Prostate gland (tissue), 2 donors: ENCODE data around the gene TMPRSS11A. TPM values are rescaled to one million over a fixed set of nuclear protein-coding genes. Genes with fewer than 3 reads are reported as not detected.

Experiments
- DNase-seq: peaks from one replicate; pipeline ENCODE4 v3.0.0-alpha.2; 2019; ENCODE audit warnings: low spot score
- H3K27ac ChIP-seq, 2 donors: fragments of 200-600 bp; sonication (generic); 2 replicates each; pipeline ENCODE4 v1.5.1; 2017 to 2019
- H3K27me3 ChIP-seq: fragments of 200-600 bp; sonication (generic); replicated peaks from 2 replicates; pipeline ENCODE4 v1.5.1; 2019; ENCODE audit not compliant: insufficient read depth
- H3K36me3 ChIP-seq, 2 donors: fragments of 200-600 bp; sonication (generic); 1 replicate in 1 of 2; 2 replicates in 1 of 2; pipeline versions ENCODE4 v1.5.1 to v1.8.1; 2017 to 2019
- H3K4me1 ChIP-seq: fragments of 200-600 bp; sonication (generic); replicated peaks from 2 replicates; pipeline ENCODE4 v1.5.1; 2019
- H3K4me3 ChIP-seq, 2 donors: fragments of 200-600 bp; sonication (generic); 2 replicates each; pipeline ENCODE4 v1.5.1; 2017 to 2019
- H3K9me3 ChIP-seq: fragments of 200-600 bp; sonication (generic); 2 replicates; pipeline ENCODE4 v1.5.1; 2017
- POLR2A ChIP-seq: fragments of 450-650 bp; IDR thresholded peaks from one replicate; pipeline ENCODE4 v1.6.1; 2016; ENCODE audit warnings: antibody characterized with exemption, mild to moderate bottlenecking
- POLR2AphosphoS5 ChIP-seq: sonication (generic); formaldehyde crosslinking; IDR thresholded peaks from one replicate; pipeline ENCODE4 v1.6.1; 2017; ENCODE audit warnings: antibody characterized with exemption
- WGBS: methylation state at CpG from one replicate; pipeline ENCODE4 v1.1.5; 2018; 5-methylcytosine and 5-hydroxymethylcytosine counted together
- intact Hi-C: fragments of 100-400 bp; cut with DNase I; formaldehyde crosslinking; loops from one replicate; pipeline ENCODE4 v1.14.2; 2022
- total RNA-seq, 2 donors: library from RNA; depleted of rRNA; stranded (reverse); fragments of >200 nt; gene quantifications; one replicate each; pipeline ENCODE4 v1.1.0, GENCODE V29; 2016
- TF ChIP-seq, protein P1 (sequence below), 4 experiments: fragments of 200-600 bp in 2 of 4; fragments of 450-650 bp in 2 of 4; sonication (generic) in 2 of 4; IDR thresholded peaks; 1 replicate in 3 of 4; 2 replicates in 1 of 4; pipeline ENCODE4 v1.5.1; 2016 to 2019; ENCODE audit warnings: antibody characterized with exemption in 4 of 4, mild to moderate bottlenecking in 2 of 4, moderate library complexity in 2 of 4

The TMPRSS11A gene
- total RNA-seq, 2 donors from 2014 or later = 0.18 to 0.45 TPM

DNA sequence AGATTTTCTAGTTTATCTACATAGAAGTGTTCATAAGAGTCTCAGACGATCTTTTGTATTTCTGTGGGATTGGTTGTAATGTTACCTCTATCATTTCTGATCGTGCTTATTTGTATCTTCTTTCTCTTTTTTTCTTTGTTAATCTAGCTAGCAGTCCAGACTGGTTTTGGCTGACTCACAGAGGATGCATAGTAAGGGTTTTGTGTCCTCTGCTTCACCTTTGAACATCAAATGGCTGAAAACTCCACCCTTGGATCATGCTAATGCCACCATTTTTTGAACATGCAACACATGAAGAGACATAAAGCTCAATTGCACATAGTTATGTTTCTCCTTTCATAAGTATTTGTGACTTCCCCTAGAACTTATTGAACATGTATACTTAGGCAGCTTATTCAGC, 22.8 kb downstream of the TMPRSS11A start:
- no peaks in the 10 kb centered on the region for H3K36me3 ChIP-seq
- H3K27me3 ChIP-seq = no peaks in the 10 kb centered on the region
- no peaks in the 10 kb centered on the region for H3K4me1 ChIP-seq
- intact Hi-C loops = no loop called here
- no peaks in the 10 kb centered on the region for H3K9me3 ChIP-seq
- TF ChIP-seq POLR2A = no peak
- TF ChIP-seq POLR2AphosphoS5 = no peak
- TF ChIP-seq, protein P1, sequence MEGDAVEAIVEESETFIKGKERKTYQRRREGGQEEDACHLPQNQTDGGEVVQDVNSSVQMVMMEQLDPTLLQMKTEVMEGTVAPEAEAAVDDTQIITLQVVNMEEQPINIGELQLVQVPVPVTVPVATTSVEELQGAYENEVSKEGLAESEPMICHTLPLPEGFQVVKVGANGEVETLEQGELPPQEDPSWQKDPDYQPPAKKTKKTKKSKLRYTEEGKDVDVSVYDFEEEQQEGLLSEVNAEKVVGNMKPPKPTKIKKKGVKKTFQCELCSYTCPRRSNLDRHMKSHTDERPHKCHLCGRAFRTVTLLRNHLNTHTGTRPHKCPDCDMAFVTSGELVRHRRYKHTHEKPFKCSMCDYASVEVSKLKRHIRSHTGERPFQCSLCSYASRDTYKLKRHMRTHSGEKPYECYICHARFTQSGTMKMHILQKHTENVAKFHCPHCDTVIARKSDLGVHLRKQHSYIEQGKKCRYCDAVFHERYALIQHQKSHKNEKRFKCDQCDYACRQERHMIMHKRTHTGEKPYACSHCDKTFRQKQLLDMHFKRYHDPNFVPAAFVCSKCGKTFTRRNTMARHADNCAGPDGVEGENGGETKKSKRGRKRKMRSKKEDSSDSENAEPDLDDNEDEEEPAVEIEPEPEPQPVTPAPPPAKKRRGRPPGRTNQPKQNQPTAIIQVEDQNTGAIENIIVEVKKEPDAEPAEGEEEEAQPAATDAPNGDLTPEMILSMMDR (IDR thresholded peaks at IDR 0.05) = no peak
- DNase-seq = no peak
- WGBS = 90% methylated on average over 2 of the region's 2 CpGs
- no peak overlapping the region for H3K27ac ChIP-seq
- no peak overlapping the region for H3K4me3 ChIP-seq

GRCh38 chr4:67939195-67939594, 24.1 kb downstream of the TMPRSS11A start:
- Histone ChIP-seq H3K27ac (no peak overlapping the region), H3K36me3 (no peaks in the 10 kb centered on the region), H3K27me3 (no peaks in the 10 kb centered on the region), H3K9me3 (no peaks in the 10 kb centered on the region), H3K4me3 (no peak overlapping the region), H3K4me1 (no peaks in the 10 kb centered on the region)
- no peak for DNase-seq
- TF ChIP-seq, protein P1 (IDR thresholded peaks at IDR 0.05) = no peak
- no peak for TF ChIP-seq POLR2AphosphoS5
- no peak for TF ChIP-seq POLR2A
- intact Hi-C loops = no loop called here
- 80% methylated on average over 3 of the region's 3 CpGs for WGBS

DNA sequence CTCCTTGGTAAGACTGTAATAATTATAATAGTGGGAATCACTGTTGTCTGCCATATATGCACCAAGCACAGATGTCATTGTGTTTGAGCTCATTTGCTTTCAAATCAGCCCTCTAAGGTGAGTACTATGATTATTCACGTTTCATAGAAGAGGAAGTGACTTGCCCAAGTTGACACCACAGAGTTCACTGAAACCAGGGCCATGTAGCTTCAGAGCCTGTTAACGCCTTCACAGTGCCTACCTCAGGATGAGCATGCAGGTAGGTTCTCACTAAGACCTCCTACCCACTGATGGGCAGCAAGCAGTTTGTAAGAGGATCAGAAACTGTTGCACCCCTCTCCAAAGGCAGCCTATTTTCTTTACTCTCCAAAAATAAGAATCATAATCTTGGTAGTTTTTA, 27.4 kb downstream of the TMPRSS11A start:
- no peak overlapping the region for H3K4me3 ChIP-seq
- H3K4me1 ChIP-seq = no peaks in the 10 kb centered on the region
- WGBS = 46% methylated on average over 2 of the region's 2 CpGs
- no peaks in the 10 kb centered on the region for H3K9me3 ChIP-seq
- no peak overlapping the region for H3K27ac ChIP-seq
- no peak for DNase-seq
- intact Hi-C loops = no loop called here
- TF ChIP-seq, protein P1 (IDR thresholded peaks at IDR 0.05) = no peak
- no peak for TF ChIP-seq POLR2A
- no peak for TF ChIP-seq POLR2AphosphoS5
- no peaks in the 10 kb centered on the region for H3K27me3 ChIP-seq
- H3K36me3 ChIP-seq = no peaks in the 10 kb centered on the region

DNA sequence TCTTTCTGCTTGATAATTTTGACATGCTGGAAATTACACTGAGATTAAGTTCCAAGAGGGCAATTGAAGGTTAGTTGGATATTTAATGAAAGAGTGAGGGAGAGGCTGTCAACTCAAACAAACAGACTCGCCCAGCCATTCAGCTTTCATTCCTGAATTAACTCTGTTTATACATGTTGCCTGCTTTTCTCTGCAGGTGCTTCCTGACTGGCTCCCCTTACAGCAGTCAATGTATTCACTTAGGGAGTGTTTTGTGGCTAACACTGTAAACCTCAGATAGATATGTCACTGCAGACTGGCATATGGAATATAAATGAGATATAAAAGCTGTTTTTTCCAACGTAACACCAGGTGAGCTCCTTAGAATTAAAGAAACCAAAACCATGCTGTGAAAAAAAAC, 28.7 kb downstream of the TMPRSS11A start:
- Histone ChIP-seq H3K27ac (no peak overlapping the region), H3K27me3 (no peaks in the 10 kb centered on the region), H3K4me1 (no peaks in the 10 kb centered on the region), H3K36me3 (no peaks in the 10 kb centered on the region), H3K4me3 (no peak overlapping the region), H3K9me3 (no peaks in the 10 kb centered on the region)
- TF ChIP-seq, protein P1 (IDR thresholded peaks at IDR 0.05) = no peak
- TF ChIP-seq POLR2A = no peak
- TF ChIP-seq POLR2AphosphoS5 = no peak
- 15% methylated on average over 2 of the region's 2 CpGs for WGBS
- intact Hi-C loops = no loop called here
- DNase-seq = no peak

DNA sequence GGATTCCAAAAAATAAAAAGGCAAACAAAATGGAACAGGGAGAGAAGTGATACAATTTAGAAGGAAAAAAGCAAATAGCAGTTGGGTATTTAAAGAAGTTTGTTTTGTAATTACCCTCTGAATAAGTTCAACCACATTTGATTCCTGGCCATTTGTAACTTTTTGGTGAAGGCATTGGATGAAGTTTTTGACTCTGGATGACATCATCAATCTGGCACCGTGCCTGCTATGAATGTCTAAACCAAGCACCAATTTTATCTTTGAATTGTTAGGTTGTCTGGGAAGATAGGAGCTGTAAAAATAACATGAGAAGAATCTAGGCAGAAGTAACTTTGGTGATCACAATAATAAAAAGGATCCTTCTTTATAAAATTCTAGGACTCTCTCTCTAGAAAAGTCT, 29.5 kb downstream of the TMPRSS11A start:
- no peak overlapping the region for H3K4me3 ChIP-seq
- no peak for DNase-seq
- no peaks in the 10 kb centered on the region for H3K9me3 ChIP-seq
- H3K4me1 ChIP-seq = no peaks in the 10 kb centered on the region
- 18% methylated on average over 1 of the region's 1 CpG for WGBS
- TF ChIP-seq POLR2A = no peak
- TF ChIP-seq, protein P1 (IDR thresholded peaks at IDR 0.05) = no peak
- no peak for TF ChIP-seq POLR2AphosphoS5
- no peak overlapping the region for H3K27ac ChIP-seq
- H3K27me3 ChIP-seq = no peaks in the 10 kb centered on the region
- intact Hi-C loops = no loop called here
- H3K36me3 ChIP-seq = no peaks in the 10 kb centered on the region
